ENCODE data around the gene EXOC2.

The EXOC2 gene

DNA sequence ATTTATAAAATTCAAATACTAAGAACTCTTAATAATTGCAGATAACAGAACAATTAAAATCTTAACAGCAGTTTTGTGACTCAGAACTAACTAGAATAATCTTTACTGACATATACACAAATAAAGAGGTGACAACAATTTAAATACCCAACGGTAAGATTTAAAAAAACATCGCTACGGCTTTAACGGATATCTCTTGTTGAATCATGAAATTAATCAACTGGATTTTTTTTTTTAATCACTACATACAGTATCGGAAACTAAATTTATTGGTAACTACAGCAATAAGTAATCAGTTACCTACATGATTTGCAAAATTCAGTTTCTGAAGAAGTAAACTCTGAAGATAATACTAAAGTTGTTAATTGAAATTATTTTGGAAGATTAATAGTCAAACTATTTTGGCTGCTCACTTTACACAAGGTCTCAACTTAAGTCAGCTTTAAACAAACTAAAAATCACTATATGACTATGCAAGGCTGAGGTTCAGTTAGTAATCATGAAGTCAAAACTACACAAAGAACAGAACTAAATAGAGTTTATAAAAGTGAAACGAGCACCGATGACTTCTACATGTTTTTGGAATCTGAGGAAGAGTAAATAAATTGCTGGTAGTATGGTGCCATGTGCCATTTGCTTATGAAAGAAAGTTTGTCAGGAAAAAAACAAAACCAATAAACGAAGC lies 164.8 kb downstream of the EXOC2 start:
- DNase-seq (ENCODE audit: low spot score), result no peak

DNA sequence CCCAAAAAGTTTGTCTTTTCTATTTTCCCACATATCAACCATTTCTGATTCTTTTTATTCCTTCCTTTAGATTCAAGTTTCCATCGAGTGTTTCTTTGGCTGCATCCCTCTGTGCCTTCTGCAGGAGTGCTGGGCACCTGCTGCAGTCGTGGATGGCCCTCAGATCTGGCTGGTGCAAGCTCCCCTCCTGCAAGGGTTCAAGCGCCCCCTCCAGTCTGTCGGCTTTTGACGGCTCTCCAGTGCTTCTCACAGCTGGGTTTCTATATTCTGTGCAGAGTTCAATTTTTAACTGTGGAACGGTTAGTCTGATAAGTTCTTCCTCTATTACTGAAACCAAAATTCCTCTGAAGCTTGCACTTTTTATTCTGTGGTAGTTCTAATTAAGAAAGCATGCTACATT lies 168.1 kb downstream of the EXOC2 start:
- no peak for DNase-seq (ENCODE audit: low spot score)

DNA sequence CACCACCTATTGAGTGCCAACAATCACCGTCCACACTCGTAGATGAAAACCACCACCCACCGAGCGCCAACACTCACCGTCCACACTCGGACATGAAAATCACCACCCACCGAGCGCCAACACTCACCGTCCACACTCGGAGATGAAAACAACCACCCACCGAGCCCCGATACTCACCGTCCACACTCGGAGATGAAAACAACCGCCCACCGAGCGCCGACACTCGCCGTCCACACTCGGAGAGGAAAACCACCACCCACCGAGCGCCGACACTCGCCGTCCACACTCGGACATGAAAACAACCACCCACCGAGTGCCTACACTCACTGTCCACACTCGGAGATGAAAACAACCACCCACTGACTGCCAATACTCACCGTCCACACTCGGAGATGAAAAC lies 172.1 kb downstream of the EXOC2 start:
- no peak for DNase-seq (ENCODE audit: low spot score)

GRCh38 chr6:518218-518617 lies 174.7 kb downstream of the EXOC2 start:
- no peak for DNase-seq (ENCODE audit: low spot score)

DNA sequence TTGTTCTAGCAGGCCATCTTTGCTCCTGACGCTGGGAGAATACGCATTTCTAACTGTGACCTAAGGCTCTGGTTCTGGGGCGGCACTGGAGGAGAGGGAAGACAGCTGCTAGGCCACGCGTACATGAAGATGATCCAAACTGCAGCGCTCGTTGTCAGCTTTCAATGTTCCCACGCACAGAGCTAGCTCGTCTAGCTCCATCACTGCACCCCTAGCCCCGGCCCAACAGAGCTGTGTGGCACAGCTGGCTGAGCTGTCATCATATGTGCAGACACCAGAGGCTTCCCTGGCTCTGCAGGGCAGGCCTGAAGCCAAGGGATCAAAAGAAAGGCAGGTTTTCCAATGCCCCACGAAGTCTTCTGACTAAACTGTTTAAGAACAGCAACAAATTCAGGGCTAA lies 176.7 kb downstream of the EXOC2 start:
- no peak for DNase-seq (ENCODE audit: low spot score)

DNA sequence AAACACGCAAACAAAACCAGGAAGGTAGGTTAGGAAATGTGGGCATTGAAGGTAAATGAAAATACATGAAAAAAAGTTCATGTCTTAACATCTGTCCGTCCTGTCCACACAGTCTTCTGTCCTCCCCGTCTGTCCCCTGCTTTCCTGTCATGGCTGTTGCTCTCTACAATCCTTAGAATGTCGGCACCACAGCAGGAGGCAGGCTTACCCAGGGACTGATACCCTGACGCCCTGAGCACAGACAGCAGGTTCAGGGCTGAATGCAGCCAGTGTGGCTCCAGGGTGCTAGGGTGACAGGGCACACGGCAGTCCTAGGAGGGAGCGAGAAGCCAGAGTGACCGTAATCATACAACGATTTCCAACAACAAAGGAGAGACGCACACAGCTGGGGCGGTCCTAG lies 177.7 kb downstream of the EXOC2 start:
- no peak for DNase-seq (ENCODE audit: low spot score)

GRCh38 chr6:514396-514978 lies 178.5 kb downstream of the EXOC2 start:
- no peak for DNase-seq (ENCODE audit: low spot score)

DNA sequence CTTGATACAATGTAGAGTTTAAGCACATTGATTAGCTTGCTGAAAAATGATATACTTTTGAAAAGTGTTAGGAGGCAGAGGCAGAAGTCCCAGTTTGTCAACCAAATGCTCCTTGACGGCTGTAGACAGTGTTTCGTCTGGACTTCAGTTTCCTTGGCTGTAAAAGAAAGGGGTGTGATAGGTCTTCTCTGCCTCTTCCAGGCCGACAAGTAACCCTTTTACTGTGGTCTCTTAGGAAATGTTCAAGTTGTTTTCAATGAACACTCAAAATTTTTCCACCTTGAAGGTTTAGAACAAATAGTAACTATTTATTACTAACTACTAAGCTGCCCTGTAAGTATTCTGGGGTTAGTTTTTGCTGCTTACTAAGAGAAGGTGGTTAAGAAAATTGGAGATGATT lies 179.0 kb downstream of the EXOC2 start:
- no peak for DNase-seq (ENCODE audit: low spot score)

DNA sequence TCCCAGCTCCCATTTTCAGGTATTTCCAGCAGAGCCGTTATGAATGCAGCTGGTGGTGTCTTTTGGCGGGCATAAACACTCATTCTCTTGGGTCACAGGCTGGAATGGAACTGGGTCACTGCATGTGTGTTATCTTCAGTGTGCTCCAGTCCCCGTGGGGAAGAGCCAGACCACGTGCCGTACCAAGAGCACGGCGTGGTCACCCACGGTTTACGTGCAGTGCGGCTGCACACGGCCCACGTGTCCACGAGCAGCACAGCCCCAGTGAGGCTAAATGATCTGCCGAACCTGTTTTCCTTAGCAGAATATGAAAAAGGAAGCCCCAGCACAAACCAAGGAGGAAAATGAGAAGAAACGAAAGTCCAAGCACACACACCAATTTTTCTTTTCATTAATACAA lies 179.9 kb downstream of the EXOC2 start:
- DNase-seq (ENCODE audit: low spot score), result no peak

DNA sequence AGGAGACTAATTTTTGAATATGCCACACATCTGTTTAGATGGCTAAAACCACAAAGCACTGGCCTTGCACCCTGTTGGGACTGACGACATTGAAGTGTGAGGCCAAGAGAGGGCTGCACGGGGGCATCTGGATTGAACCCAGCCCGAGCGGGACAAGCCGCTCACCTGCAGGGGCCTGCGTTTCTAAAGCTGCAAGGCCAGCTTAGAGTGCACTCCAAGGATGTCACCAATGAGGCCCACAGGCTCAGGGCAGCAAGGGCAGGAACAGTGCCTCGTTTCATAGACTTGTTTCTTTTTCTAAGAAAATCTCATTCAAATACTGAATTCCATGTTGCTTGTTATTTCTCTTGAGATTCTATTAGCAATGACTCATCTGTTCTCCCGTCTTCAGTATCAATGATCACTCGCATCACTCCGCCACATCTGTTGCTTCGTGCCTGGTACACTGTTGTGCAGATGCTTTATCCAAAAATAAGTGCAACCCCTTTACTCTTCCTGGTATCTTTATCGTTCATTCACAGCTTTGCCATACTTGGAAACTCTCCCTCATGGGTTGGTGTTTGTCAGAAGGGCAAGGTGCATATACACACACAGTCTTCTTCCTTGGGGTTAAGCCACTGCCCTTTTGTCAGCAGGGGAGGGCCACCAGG lies 181.3 kb downstream of the EXOC2 start:
- DNase-seq (ENCODE audit: low spot score), result no peak

GRCh38 chr6:509676-510075 lies 183.3 kb downstream of the EXOC2 start:
- DNase-seq (ENCODE audit: low spot score), result no peak

DNA sequence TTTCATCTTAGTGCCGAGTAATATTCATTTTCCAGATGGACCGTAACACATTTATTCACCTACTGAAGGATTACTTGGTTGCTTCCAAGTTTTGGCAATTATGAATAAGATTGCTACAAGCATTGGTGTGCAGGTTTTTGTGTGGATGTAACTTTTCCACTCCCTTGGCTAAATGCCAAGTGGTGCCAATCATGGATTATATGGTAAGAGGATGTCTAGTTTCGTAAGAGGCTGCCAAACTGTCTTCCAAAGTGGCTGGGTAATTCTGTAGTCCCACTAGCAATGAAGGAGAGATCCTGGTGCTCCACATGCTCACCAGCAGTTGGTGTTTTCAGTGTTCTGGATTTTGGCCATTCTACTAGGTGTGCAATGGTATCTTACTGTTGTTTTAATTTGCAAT lies 184.3 kb downstream of the EXOC2 start:
- DNase-seq (ENCODE audit: low spot score), result no peak

GRCh38 chr6:508006-508405 lies 184.9 kb downstream of the EXOC2 start:
- DNase-seq (ENCODE audit: low spot score), result no peak

DNA sequence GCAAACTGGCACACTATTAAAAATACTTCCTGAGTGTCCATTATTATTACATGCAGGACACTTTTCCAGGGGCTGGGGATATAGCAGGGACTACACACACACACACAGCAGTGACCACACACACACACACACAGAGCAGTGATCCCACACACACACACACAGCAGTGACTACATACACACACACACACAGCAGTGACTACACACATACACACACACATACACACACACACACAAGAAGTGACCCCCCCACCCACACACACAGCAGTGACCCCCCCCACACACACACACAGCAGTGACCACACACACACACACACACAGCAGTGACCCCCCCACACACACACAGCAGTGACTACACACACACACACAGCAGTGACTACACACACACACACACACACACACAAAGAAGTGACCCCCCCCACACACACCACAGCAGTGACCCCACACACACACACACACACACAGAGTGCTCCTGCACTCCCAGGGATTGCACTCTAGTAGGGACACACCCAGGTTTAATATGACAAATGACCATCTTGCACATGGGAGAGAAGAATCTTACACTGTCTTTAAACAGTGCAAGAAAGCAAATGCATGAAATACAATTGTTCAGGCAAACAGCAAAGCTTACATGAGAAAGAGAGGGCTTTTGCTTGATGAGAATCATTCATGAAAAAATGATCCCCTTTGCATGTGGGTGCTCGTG lies 185.9 kb downstream of the EXOC2 start:
- DNase-seq (ENCODE audit: low spot score), result no peak

- no peak for DNase-seq (ENCODE audit: low spot score)
These were observed 186.4 kb downstream of the EXOC2 start for GRCh38 chr6:506508-506907.

DNA sequence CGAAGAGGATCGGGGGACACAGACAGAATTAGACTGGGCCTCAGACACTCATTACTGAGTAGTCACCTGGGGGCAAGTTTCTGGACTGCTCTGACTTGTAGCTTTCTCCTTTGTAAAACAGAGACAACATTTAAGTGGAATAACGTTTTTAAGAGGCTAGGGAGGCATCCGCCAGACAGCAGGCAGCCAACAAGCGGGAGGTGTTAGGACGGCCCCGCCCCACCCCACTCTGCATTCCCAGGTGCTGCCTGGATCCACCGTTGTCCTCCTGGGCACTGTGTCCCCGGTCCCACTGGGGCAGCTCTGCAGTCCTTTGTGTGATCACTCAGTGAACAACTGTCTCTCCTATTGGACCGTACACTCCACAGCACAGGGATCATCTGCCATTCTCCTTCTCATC lies 187.6 kb downstream of the EXOC2 start:
- no peak for DNase-seq (ENCODE audit: low spot score)

DNA sequence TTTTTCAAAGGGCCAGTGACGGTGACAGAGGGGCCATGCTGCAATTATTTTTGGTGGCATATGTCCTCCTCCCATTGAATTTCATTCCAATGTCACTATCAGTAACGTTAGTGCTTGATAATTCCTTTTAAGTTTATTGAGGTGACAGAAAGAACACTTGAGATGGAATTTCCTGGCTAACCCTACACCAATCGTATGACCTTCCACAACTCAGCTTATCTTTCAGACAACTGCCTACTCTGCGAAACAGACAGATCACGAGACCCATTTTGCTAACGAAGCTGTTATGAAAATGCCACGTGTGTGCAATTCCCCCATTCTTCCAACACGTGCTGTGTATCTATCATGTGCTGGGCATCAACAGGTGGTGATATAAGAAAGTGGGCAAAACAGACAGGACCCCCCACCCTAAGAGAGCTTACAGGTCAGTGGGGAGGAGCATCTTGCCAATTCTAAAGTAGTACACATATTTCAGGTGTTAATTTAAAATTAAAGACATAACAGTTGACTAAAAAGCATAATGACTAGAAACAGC lies 188.4 kb downstream of the EXOC2 start:
- DNase-seq (ENCODE audit: low spot score), result no peak

DNA sequence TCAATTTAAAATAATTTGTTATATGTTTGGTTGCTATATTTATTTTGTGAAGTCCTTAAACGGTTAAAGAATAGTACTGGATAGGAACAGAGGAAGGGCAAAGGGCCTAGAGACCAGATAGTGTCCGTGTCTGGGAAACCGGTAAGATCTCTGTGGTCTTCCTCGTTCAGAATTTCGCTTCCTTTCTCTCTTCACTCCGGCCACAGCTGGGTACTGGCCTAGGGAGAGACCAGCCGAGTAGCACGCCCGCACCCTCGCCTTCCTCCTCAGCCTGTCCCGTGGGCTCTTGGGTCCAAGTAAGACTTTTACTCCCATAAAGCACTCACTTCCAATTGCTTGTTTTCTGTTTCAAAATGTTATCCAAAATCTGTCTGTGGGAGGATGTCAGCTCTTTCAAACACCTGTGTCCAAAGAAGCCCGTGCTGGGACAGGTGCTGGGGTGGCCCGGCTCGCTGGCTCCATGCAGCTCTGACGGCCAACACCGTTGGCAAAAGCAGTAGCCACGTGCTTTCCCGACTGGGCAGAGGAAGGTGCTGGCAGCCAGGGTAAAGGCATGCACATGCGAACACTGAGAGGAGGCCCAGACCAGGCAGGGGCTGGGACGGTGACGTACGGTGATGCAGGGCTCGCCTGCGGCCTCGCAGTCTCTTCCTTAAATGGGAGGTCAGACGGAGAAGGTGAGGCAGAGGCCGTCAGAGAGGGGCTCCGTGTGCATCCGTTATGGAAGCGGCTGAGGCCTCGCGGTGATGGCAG lies 189.2 kb downstream of the EXOC2 start:
- DNase-seq (ENCODE audit: low spot score), result no peak

DNA sequence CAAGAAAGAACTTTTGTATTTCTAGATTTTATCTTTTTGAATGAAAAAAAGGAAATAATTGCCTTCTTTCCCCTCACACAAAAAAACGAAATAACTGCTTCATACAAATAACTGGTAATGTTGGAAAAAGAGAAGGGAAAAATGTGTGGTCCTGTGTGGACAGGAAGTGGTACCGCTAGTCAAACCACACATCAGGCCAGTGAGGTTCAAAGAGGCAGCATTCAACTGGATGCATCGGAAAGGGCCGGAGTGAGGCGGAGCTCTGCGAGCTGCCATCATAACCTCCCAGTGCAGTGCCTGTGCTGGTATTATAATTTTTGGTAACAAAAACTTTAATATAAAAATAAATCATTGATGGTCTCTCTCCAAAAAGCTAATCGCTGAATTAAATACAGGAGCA lies 190.2 kb downstream of the EXOC2 start:
- DNase-seq (ENCODE audit: low spot score), result no peak

DNA sequence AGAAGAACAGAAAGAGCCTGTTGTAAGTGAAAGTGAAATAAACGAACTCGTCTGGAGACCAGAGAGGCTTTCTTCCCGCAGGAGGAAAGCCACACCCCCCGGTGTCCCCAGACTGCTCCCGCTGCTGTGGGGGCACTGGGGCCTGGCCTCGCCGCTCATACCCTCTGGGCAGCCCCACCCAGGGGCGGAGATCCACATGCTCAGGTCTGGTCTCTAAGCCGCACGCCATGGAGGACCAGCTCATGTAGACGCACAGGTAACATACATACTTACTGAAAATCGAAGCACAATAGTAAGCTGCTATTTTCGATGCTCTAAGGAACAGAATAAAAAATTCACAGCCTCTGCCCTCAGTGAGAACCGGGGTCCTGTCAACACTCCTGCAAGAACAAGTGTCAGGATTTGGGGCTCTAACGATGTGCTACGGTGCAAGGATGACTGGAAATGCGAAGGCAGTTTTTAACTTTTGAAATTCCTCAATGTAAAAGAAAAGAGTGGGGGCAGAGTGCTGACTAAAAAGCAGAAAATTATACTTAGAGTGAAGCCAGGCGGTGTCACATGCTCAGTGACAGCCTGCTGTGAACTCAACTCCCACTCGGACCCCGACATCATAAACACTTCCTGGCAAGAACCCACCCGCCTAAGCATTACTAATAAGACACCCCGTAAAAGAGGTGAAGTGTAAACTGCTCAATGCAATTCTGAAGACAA lies 190.9 kb downstream of the EXOC2 start:
- no peak for DNase-seq (ENCODE audit: low spot score)

- no peak for DNase-seq (ENCODE audit: low spot score)
These were observed 193.3 kb downstream of the EXOC2 start for GRCh38 chr6:499617-500016.
